H54 (cell line): ENCODE measurements around the gene KBTBD12.
"Not testable (repeated sequence)": the region's sequence is repeated elsewhere in the genome, so short reads cannot be mapped to it uniquely, and the experiment has no call there.

Source experiments
- DNase-seq: peaks from one replicate; pipeline ENCODE4 v3.0.0; 2011; ENCODE audit warnings: low spot score, mixed read lengths; ENCODE audit not compliant: insufficient read length
- FAIRE-seq: peaks from 3 replicates; lab custom pipeline; 2011; peaks lifted over from hg19 to GRCh38; lab: Jason Lieb, UNC
- POLR2A ChIP-seq: IDR thresholded peaks from 2 replicates; pipeline ENCODE4 v1.6.1; 2011; ENCODE audit warnings: low read depth, mild to moderate bottlenecking, low read length

KBTBD12 gene

DNA sequence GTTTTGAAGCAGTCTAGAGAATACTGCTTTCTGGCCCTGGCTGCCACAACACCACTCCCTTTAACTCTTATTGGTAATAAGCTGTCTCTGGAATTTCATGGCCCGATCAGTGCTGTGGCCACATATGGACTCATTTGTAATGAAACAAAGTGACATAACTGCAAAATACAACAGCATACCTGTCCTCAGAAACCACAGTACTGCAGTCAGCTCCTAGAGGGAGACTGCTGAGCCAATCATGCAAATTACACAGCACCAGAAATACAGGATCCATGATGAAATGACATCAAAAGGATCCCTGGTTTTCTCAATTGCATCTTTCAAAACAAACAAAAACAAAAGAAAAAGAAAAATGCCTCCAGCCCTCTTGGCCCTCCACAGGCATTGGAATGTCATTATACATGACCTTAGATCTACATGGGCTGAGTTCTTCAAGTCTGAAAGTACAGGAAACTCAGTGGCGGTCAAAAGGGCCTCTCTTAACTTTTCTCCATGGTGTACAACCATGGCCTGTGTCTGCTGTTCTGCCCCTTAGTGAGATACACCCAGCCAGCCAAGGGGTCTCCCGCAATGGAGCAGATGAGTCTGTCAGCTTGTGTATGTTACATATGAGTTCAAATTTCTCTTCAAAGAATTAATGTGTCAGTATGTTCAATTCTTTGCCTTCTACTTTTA is 24.9 kb upstream of the KBTBD12 start:
- no peak for FAIRE-seq

DNA sequence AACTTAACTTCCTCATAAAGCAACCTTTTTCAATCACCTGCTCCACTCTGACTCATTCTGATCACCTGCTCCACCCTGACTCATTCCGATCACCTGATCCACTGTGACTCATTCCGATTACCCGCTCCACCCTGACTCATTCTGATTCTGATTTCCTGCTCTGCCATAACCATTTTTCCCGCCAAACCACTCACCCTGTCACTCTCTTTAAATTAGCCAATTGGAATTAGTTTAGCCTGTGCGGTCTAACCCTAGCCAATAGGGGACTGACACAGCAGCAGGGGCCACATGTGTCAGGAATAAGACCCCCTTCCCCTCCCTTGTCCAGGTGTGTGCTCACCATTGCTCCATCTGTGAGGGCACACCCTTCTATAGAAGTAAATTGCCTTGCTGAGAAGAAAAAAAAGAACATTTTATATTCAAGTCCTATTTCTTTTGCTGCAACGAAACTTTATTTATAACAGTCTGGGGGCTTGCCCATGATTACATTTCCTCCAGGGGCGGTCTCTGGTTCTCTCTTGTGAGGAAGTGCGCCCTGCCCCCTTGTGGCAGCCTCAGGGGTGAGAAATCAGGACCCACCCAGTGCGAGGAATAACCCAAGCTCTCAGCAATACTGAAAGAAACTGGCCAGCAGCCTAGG is 24.3 kb upstream of the KBTBD12 start:
- not testable (repeated sequence) for DNase-seq, FAIRE-seq

More for the DNA sequence above, 24.9 kb upstream of the KBTBD12 start:
- no peak for DNase-seq
- TF ChIP-seq POLR2A = no peak

- no peak for TF ChIP-seq POLR2A
- DNase-seq (no peak), FAIRE-seq (no peak)
Observed at GRCh38 chr3:127894481-127894880, 20.6 kb upstream of the KBTBD12 start.

- no peak for DNase-seq
- TF ChIP-seq POLR2A = no peak
- FAIRE-seq = no peak
Observed at GRCh38 chr3:127899200-127899599, 15.8 kb upstream of the KBTBD12 start.

- DNase-seq = no peak
- FAIRE-seq = no peak
- TF ChIP-seq POLR2A = no peak
Observed at GRCh38 chr3:127899766-127900165, 15.3 kb upstream of the KBTBD12 start.

GRCh38 chr3:127900536-127900935 is 14.5 kb upstream of the KBTBD12 start:
- DNase-seq (no peak), FAIRE-seq (no peak)
- no peak for TF ChIP-seq POLR2A

GRCh38 chr3:127902486-127902885 is 12.5 kb upstream of the KBTBD12 start:
- FAIRE-seq = no peak
- no peak for TF ChIP-seq POLR2A
- DNase-seq = no peak

- DNase-seq (no peak), FAIRE-seq (no peak)
- TF ChIP-seq POLR2A = no peak
Observed at GRCh38 chr3:127903611-127904375, 11.2 kb upstream of the KBTBD12 start.

- no peak for DNase-seq
Observed at GRCh38 chr3:127905556-127905955, 9.5 kb upstream of the KBTBD12 start.

DNA sequence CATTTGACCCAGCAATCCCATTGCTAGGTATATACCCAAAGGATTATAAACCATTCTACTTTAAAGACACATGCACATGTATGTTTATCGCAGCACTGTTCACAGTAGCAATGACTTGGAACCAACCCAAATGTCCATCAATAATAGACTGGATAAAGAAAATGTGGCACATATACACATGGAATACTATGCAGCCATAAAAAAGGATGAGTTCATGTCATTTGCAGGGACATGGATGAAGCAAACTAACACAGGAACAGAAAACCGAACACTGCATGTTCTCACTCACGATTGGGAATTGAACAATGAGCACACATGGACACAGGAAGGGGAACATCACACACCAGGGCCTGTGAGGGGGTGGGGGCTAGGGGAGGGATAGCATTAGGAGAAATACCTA is 8.4 kb upstream of the KBTBD12 start:
- FAIRE-seq = not testable (repeated sequence)

More at GRCh38 chr3:127905556-127905955, 9.5 kb upstream of the KBTBD12 start:
- TF ChIP-seq POLR2A = no peak
- FAIRE-seq = no peak

DNA sequence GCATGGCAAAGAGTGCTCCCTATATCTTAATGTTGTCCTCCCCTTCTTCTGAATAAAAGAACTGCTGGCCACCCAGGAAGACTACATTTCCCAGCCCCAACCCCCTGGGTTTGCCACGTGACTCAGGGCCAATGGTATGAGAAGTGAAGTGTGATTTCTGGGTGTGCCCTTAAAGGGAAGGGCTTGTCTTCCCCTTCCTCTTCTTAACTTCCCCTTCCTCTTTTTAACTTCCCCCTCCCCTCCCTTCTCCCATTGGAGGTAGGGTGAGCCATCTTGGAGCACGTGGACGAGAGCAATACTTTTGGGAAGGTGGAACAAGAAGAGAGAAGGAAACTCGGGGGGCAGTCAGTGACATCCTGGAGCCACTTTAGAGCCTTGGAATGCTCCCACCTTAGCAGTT is 6.8 kb upstream of the KBTBD12 start:
- no peak for TF ChIP-seq POLR2A
- FAIRE-seq (no peak), DNase-seq (no peak)

More for the DNA sequence above, 8.4 kb upstream of the KBTBD12 start:
- DNase-seq = not testable (repeated sequence)

- no peak for TF ChIP-seq POLR2A
- no peak for DNase-seq
- FAIRE-seq = no peak
Observed at GRCh38 chr3:127908951-127909350, 6.1 kb upstream of the KBTBD12 start.

- DNase-seq (no peak), FAIRE-seq (no peak)
- TF ChIP-seq POLR2A = no peak
Observed at GRCh38 chr3:127909646-127910045, 5.4 kb upstream of the KBTBD12 start.

- no peak for DNase-seq
Observed at GRCh38 chr3:127911421-127911931, 3.6 kb upstream of the KBTBD12 start.

DNA sequence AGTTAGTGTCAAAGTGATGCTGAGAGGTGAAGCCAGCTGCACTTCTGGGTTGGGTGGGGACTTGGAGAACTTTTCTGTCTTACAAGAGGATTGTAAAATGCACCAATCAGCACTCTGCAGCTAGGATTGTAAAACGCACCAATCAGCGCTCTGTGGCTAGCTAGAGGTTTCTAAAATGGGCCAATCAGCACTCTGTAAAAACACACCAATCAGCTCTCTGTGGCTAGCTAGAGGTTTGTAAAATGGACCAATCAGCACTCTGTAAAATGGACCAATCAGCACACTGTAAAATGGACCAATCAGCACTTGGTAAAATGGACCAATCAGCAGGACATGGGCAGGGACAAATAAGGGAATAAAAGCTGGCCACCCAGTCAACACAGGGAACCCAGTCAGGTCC is 1.2 kb upstream of the KBTBD12 start:
- DNase-seq, FAIRE-seq: not testable (repeated sequence)

More at GRCh38 chr3:127911421-127911931, 3.6 kb upstream of the KBTBD12 start:
- FAIRE-seq = no peak
- TF ChIP-seq POLR2A = no peak
